SK-N-SH (cell line): Measurements from ENCODE around the gene KDM4C. TPM values are rescaled to one million over a fixed set of nuclear protein-coding genes. Genes with fewer than 3 reads are reported as not detected.

Experiments
- CTCF ChIA-PET: fragments of 300-600, 350-600 bp; formaldehyde crosslinking; extraction: SDS; loops from one replicate; lab custom pipeline; 2021; lab: Yijun Ruan, JAX
- POLR2A ChIA-PET: fragments of 350-600 bp; sonication (Branson Sonifier 250); formaldehyde crosslinking; extraction: SDS; loops from one replicate; lab custom pipeline; 2020; ENCODE audit warnings: antibody characterized with exemption, inconsistent platforms; lab: Yijun Ruan, JAX
- DNase-seq: peaks from one replicate; pipeline ENCODE4 v3.0.0; 2012
- H2AFZ ChIP-seq: fragments of 200-600 bp; sonication (generic); 2 replicates; pipeline ENCODE4 v1.8.1; 2016; ENCODE audit warnings: antibody characterized with exemption, mild to moderate bottlenecking, low read depth
- H3F3A ChIP-seq: fragments of 200-600 bp; sonication (generic); replicated peaks from 2 replicates; pipeline ENCODE3; 2016; ENCODE audit warnings: antibody characterized with exemption, mild to moderate bottlenecking; ENCODE audit not compliant: insufficient read depth
- H3K27ac ChIP-seq, 2 experiments: fragments of 200-500 bp in 1 of 2; fragments of 200-600 bp in 1 of 2; sonication (Bioruptor generic) in 1 of 2; sonication (generic), shearing (Covaris generic) in 1 of 2; 2 replicates each; pipeline versions ENCODE4 v1.5.1 to v1.6.1; 2014 to 2016; ENCODE audit warnings: low read depth in 2 of 2, inconsistent platforms in 1 of 2, low read length in 1 of 2, mild to moderate bottlenecking in 1 of 2, mixed read lengths in 1 of 2
- H3K27me3 ChIP-seq: fragments of 200-600 bp; sonication (generic), shearing (Covaris generic); 2 replicates; pipeline ENCODE4 v1.6.1; 2016; ENCODE audit warnings: mixed run types; ENCODE audit not compliant: insufficient read depth
- H3K36me3 ChIP-seq, 2 experiments: fragments of 200-500 bp in 1 of 2; fragments of 200-600 bp in 1 of 2; sonication (Bioruptor generic) in 1 of 2; sonication (generic) in 1 of 2; replicated peaks in 1 of 2; 2 replicates each; pipeline versions ENCODE3 to v1.5.1; 2014 to 2016; ENCODE audit warnings: low read length in 1 of 2, mild to moderate bottlenecking in 1 of 2; ENCODE audit not compliant: insufficient read depth in 2 of 2, control insufficient read depth in 1 of 2
- H3K4me1 ChIP-seq, 2 experiments: fragments of 200-500 bp in 1 of 2; fragments of 200-600 bp in 1 of 2; sonication (Bioruptor generic) in 1 of 2; sonication (generic), shearing (Covaris generic) in 1 of 2; 2 replicates each; pipeline versions ENCODE4 v1.5.1 to v1.6.1; 2014 to 2016; ENCODE audit warnings: low read depth in 1 of 2, low read length in 1 of 2, mixed run types in 1 of 2; ENCODE audit not compliant: insufficient read depth in 2 of 2, control insufficient read depth in 1 of 2
- H3K4me2 ChIP-seq: fragments of 200-600 bp; sonication (generic), shearing (Covaris generic); 2 replicates; pipeline ENCODE4 v1.6.1; 2017; ENCODE audit warnings: mixed run types
- H3K4me3 ChIP-seq, 2 experiments: fragments of 200-500 bp in 1 of 2; fragments of 200-600 bp in 1 of 2; sonication (Bioruptor generic) in 1 of 2; sonication (generic), shearing (Covaris generic) in 1 of 2; 2 replicates each; pipeline versions ENCODE4 v1.5.1 to v1.8.1; 2014 to 2016; ENCODE audit warnings: low read depth in 2 of 2, inconsistent platforms in 1 of 2, low read length in 1 of 2, mild to moderate bottlenecking in 1 of 2, mixed read lengths in 1 of 2, moderate library complexity in 1 of 2
- H3K79me2 ChIP-seq: fragments of 200-600 bp; sonication (generic); 2 replicates; pipeline ENCODE4 v1.8.1; 2017; ENCODE audit warnings: mild to moderate bottlenecking; ENCODE audit not compliant: insufficient read depth
- H3K9ac ChIP-seq: fragments of 200-600 bp; sonication (generic); 2 replicates; pipeline ENCODE4 v1.6.1; 2017; ENCODE audit warnings: mixed run types
- H3K9me2 ChIP-seq: fragments of 200-600 bp; sonication (generic); 2 replicates; pipeline ENCODE4 v1.6.1; 2017; ENCODE audit warnings: mixed run types
- H3K9me3 ChIP-seq: fragments of 200-600 bp; sonication (generic); 2 replicates; pipeline ENCODE4 v1.6.1; 2017; ENCODE audit warnings: mixed run types, mild to moderate bottlenecking, moderate library complexity
- H4K20me1 ChIP-seq: fragments of 200-600 bp; sonication (generic); 2 replicates; pipeline ENCODE4 v1.6.1; 2017; ENCODE audit warnings: mild to moderate bottlenecking, mixed run types; ENCODE audit not compliant: insufficient read depth
- EP300 ChIP-seq, 2 experiments: IDR thresholded peaks; 2 replicates each; pipeline versions ENCODE4 v1.4.0 to v1.6.1; 2012; ENCODE audit warnings: borderline replicate concordance in 1 of 2, low read depth in 1 of 2, low read length in 1 of 2
- EZH2phosphoT487 ChIP-seq: fragments of 200-600 bp; sonication (generic); IDR thresholded peaks from 2 replicates; pipeline ENCODE4 v1.6.1; 2017; ENCODE audit warnings: low read depth, mixed run types, mild to moderate bottlenecking, antibody characterized with exemption, moderate library complexity, borderline replicate concordance
- GABPA ChIP-seq: IDR thresholded peaks from 2 replicates; pipeline ENCODE4 v1.4.0; 2012; ENCODE audit warnings: low read depth, mild to moderate bottlenecking
- GATA2 ChIP-seq: sonication (generic); formaldehyde crosslinking; IDR thresholded peaks from 2 replicates; pipeline ENCODE4 v1.5.0; 2020; ENCODE audit warnings: mild to moderate bottlenecking, missing genetic modification reagents
- MEF2A ChIP-seq: IDR thresholded peaks from 2 replicates; pipeline ENCODE4 v1.4.0; 2012; ENCODE audit warnings: low read depth, borderline replicate concordance
- MXI1 ChIP-seq: IDR thresholded peaks from 2 replicates; pipeline ENCODE4 v1.6.1; 2012; ENCODE audit warnings: mild to moderate bottlenecking, low read depth, low read length, improper control_type of control experiment
- POLR2AphosphoS5 ChIP-seq: IDR thresholded peaks from 2 replicates; pipeline ENCODE4 v1.6.1; 2012; ENCODE audit warnings: low read depth, low read length
- RFX5 ChIP-seq: IDR thresholded peaks from 2 replicates; pipeline ENCODE4 v1.6.1; 2012; ENCODE audit warnings: mild to moderate bottlenecking, improper control_type of control experiment, low read length
- RXRA ChIP-seq: IDR thresholded peaks from 2 replicates; pipeline ENCODE4 v1.4.0; 2012; ENCODE audit warnings: low read depth, mild to moderate bottlenecking, borderline replicate concordance
- YY1 ChIP-seq: IDR thresholded peaks from 2 replicates; pipeline ENCODE4 v1.4.0; 2012; ENCODE audit warnings: low read depth, mild to moderate bottlenecking
- WGBS: methylation state at CpG from one replicate; pipeline ENCODE4 v1.1.6; 2017; ENCODE audit warnings: low lambda C conversion rate; 5-methylcytosine and 5-hydroxymethylcytosine counted together
- polyA plus RNA-seq, 3 experiments: library from polyadenylated mRNA; depleted of rRNA; stranded (reverse); fragments of >200 nt; gene quantifications; 2 replicates each; pipeline ENCODE4 v1.2.3, GENCODE V29; 2012
- TF ChIP-seq, protein P1 (sequence below): IDR thresholded peaks from 2 replicates; pipeline ENCODE4 v1.6.1; 2012; ENCODE audit warnings: mild to moderate bottlenecking, low read depth, low read length, moderate library complexity
- TF ChIP-seq, protein P2 (sequence below): IDR thresholded peaks from 2 replicates; pipeline ENCODE4 v1.4.0; 2012; ENCODE audit warnings: low read depth, borderline replicate concordance
- TF ChIP-seq, protein P3 (sequence below): IDR thresholded peaks from 2 replicates; pipeline ENCODE4 v1.4.0; 2012; ENCODE audit warnings: low read depth, borderline replicate concordance

KDM4C gene
- polyA plus RNA-seq, 1 of the 3 experiments (the other 2 are of a cell fraction): 9.4 TPM

DNA sequence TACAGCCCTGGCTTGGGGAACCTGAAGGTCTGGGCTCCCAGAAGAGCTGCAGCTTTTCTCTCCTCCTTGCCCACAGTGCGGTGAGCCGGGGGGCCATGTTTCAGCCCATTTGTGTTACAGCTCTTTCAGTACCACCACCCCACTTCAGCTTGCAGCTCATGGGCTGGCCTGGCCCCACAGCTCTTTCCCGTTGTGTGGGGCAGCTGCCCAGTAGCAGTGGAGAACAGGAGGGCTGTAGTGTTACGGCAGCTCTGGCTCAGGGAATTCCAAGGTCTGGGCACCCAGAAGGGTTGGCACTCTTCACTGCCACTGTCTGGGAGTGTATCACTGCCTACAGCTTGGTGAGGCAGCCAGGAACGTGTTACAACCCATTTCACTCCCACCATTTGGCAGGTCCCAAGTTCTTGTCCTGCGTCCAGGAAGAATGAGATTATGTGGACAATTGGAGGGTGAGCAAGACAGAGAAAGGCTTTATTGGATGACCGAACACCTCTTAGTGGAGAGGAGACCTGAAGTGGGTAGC lies 390.5 kb downstream of the KDM4C start:
- H3K27me3 ChIP-seq: no peaks in the 10 kb centered on the region
- H3K9me2 ChIP-seq: no peaks in the 10 kb centered on the region
- no peaks in the 10 kb centered on the region for H3F3A ChIP-seq
- H3K27ac ChIP-seq: no peak overlapping the region
- no peaks in the 10 kb centered on the region for H3K79me2 ChIP-seq
- H4K20me1 ChIP-seq: no peaks in the 10 kb centered on the region
- H3K36me3 ChIP-seq: no peaks in the 10 kb centered on the region
- H3K9ac ChIP-seq: no peak overlapping the region
- POLR2A ChIA-PET: no interaction called here
- H3K4me2 ChIP-seq: no peak overlapping the region
- no peak for DNase-seq
- TF ChIP-seq MXI1 (no peak), EP300 (IDR thresholded peaks at IDR 0.05; ENCODE audit: borderline replicate concordance in 1 of 2, low read depth in 1 of 2, low read length in 1 of 2) (no peak), GABPA (no peak), RXRA (no peak), GATA2 (CRISPR knock-in tag) (no peak), YY1 (no peak), POLR2AphosphoS5 (no peak), MEF2A (no peak), EZH2phosphoT487 (no peak), RFX5 (no peak)
- TF ChIP-seq, protein P1, sequence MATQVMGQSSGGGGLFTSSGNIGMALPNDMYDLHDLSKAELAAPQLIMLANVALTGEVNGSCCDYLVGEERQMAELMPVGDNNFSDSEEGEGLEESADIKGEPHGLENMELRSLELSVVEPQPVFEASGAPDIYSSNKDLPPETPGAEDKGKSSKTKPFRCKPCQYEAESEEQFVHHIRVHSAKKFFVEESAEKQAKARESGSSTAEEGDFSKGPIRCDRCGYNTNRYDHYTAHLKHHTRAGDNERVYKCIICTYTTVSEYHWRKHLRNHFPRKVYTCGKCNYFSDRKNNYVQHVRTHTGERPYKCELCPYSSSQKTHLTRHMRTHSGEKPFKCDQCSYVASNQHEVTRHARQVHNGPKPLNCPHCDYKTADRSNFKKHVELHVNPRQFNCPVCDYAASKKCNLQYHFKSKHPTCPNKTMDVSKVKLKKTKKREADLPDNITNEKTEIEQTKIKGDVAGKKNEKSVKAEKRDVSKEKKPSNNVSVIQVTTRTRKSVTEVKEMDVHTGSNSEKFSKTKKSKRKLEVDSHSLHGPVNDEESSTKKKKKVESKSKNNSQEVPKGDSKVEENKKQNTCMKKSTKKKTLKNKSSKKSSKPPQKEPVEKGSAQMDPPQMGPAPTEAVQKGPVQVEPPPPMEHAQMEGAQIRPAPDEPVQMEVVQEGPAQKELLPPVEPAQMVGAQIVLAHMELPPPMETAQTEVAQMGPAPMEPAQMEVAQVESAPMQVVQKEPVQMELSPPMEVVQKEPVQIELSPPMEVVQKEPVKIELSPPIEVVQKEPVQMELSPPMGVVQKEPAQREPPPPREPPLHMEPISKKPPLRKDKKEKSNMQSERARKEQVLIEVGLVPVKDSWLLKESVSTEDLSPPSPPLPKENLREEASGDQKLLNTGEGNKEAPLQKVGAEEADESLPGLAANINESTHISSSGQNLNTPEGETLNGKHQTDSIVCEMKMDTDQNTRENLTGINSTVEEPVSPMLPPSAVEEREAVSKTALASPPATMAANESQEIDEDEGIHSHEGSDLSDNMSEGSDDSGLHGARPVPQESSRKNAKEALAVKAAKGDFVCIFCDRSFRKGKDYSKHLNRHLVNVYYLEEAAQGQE: no peak
- TF ChIP-seq, protein P2, sequence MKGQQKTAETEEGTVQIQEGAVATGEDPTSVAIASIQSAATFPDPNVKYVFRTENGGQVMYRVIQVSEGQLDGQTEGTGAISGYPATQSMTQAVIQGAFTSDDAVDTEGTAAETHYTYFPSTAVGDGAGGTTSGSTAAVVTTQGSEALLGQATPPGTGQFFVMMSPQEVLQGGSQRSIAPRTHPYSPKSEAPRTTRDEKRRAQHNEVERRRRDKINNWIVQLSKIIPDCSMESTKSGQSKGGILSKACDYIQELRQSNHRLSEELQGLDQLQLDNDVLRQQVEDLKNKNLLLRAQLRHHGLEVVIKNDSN: no peak
- TF ChIP-seq, protein P3, sequence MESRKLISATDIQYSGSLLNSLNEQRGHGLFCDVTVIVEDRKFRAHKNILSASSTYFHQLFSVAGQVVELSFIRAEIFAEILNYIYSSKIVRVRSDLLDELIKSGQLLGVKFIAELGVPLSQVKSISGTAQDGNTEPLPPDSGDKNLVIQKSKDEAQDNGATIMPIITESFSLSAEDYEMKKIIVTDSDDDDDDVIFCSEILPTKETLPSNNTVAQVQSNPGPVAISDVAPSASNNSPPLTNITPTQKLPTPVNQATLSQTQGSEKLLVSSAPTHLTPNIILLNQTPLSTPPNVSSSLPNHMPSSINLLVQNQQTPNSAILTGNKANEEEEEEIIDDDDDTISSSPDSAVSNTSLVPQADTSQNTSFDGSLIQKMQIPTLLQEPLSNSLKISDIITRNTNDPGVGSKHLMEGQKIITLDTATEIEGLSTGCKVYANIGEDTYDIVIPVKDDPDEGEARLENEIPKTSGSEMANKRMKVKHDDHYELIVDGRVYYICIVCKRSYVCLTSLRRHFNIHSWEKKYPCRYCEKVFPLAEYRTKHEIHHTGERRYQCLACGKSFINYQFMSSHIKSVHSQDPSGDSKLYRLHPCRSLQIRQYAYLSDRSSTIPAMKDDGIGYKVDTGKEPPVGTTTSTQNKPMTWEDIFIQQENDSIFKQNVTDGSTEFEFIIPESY: no peak
- WGBS: 91% methylated on average over 5 of the region's 7 CpGs
- CTCF ChIA-PET: interaction anchor here (1.4 to 1.6 kb wide), 3 partner anchors 13 to 95 kb away, joined by 3 to 7 read pairs (median 5); no protein-coding TSS in a partner anchor
- H3K9me3 ChIP-seq: no peaks in the 10 kb centered on the region
- no peak overlapping the region for H3K4me3 ChIP-seq
- H2AFZ ChIP-seq: no peak overlapping the region
- H3K4me1 ChIP-seq: peaks cover 0 to 25% of the 10 kb centered on the region in 2 experiments; a peak in 2 of 4 replicates
